GM21825 (cell line): ENCODE results near the gene BNC2.
"Not testable (repeated sequence)": the region's sequence is repeated elsewhere in the genome, so short reads cannot be mapped to it uniquely, and the experiment has no call there.

Experiments used
- ATAC-seq: cut with Tn5 transposase; IDR thresholded peaks from one replicate; pipeline ENCODE4 v1.9.1; 2021; ENCODE audit warnings: mild to moderate bottlenecking, moderate library complexity; ENCODE audit not compliant: unreplicated experiment

BNC2 gene

GRCh38 chr9:16870596-16871335, at the start of gene BNC2:
Gene BNC2 (minus strand): TSS chr9:16870670. CDS start chr9:16870648, 22 bp downstream.
- ATAC-seq, result no peak

- ATAC-seq, result no peak
Measured at GRCh38 chr9:16918920-16919319, 48.5 kb upstream of the BNC2 start.

- ATAC-seq, result no peak
Measured at GRCh38 chr9:16915126-16915831, 44.8 kb upstream of the BNC2 start.

GRCh38 chr9:16912197-16912596, 41.7 kb upstream of the BNC2 start:
- ATAC-seq, result no peak

- not testable (repeated sequence) for ATAC-seq
Measured at GRCh38 chr9:16908206-16908605, 37.7 kb upstream of the BNC2 start.

GRCh38 chr9:16904655-16905054, 34.2 kb upstream of the BNC2 start:
- no peak for ATAC-seq

- ATAC-seq, result no peak
Measured at GRCh38 chr9:16901590-16901989, 31.1 kb upstream of the BNC2 start.

GRCh38 chr9:16899606-16900005, 29.1 kb upstream of the BNC2 start:
- no peak for ATAC-seq

- ATAC-seq, result no peak
Measured at GRCh38 chr9:16898464-16898863, 28.0 kb upstream of the BNC2 start.

GRCh38 chr9:16888594-16888993, 18.1 kb upstream of the BNC2 start:
- no peak for ATAC-seq

GRCh38 chr9:16885931-16886330, 15.5 kb upstream of the BNC2 start:
- no peak for ATAC-seq

- no peak for ATAC-seq
Measured at GRCh38 chr9:16884952-16885513, 14.6 kb upstream of the BNC2 start.

GRCh38 chr9:16884373-16884772, 13.9 kb upstream of the BNC2 start:
- ATAC-seq, result no peak

- no peak for ATAC-seq
Measured at GRCh38 chr9:16883586-16883985, 13.1 kb upstream of the BNC2 start.

GRCh38 chr9:16882440-16882839, 12.0 kb upstream of the BNC2 start:
- not testable (repeated sequence) for ATAC-seq

- no peak for ATAC-seq
Measured at GRCh38 chr9:16879416-16879815, 8.9 kb upstream of the BNC2 start.

GRCh38 chr9:16877256-16877655, 6.8 kb upstream of the BNC2 start:
- no peak for ATAC-seq

GRCh38 chr9:16873126-16873802, 2.8 kb upstream of the BNC2 start:
- no peak for ATAC-seq

GRCh38 chr9:16871336-16872151, 1.1 kb upstream of the BNC2 start:
- ATAC-seq, result no peak

- no peak for ATAC-seq
Measured at GRCh38 chr9:16869882-16870595, 431 bp downstream of the BNC2 start.
